GM12878 (cell line): Measurements from ENCODE around the gene UBASH3A. TPM values are rescaled to one million over a fixed set of nuclear protein-coding genes. Genes with fewer than 3 reads are reported as not detected.

Source experiments
- ATAC-seq: fragments of 200-7000 bp; cut with Tn5 transposase; 3 replicates; pipeline ENCODE4 v1.9.1; 2020; ENCODE audit warnings: mild to moderate bottlenecking, moderate library complexity
- BruUV-seq: library from RNA; stranded (reverse); fragments of 400-500 nt; replicated peaks from 2 replicates; lab custom pipeline; 2021; lab: Mats Ljungman, UMichigan
- CTCF ChIA-PET: fragments of 300-600 bp; sonication (Branson Sonifier 250); formaldehyde crosslinking; extraction: SDS; loops from one replicate; lab custom pipeline; 2021; ENCODE audit warnings: inconsistent platforms; lab: Yijun Ruan, JAX
- POLR2A ChIA-PET: fragments of 350-600 bp; formaldehyde crosslinking; extraction: SDS; loops from one replicate; lab custom pipeline; 2021; ENCODE audit warnings: inconsistent platforms; lab: Charles Lee
- RAD21 ChIA-PET: fragments of 300-600 bp; sonication (Branson Sonifier 250); formaldehyde crosslinking; loops from one replicate; lab custom pipeline; 2023; ENCODE audit warnings: antibody characterized with exemption; ENCODE audit not compliant: unreplicated experiment; lab: Charles Lee
- SMC1A ChIA-PET: fragments of 300-600 bp; sonication (Branson Sonifier 250); formaldehyde crosslinking; loops from one replicate; lab custom pipeline; 2023; ENCODE audit not compliant: unreplicated experiment, uncharacterized antibody; lab: Charles Lee
- DNase-seq: peaks from one replicate; pipeline ENCODE4 v3.0.0-alpha.2; 2011; ENCODE audit warnings: low read depth, low spot score
- FAIRE-seq: peaks from 3 replicates; lab custom pipeline; 2011; peaks lifted over from hg19 to GRCh38; lab: Jason Lieb, UNC
- H2AFZ ChIP-seq: 2 replicates; pipeline ENCODE4 v1.6.0; 2011; ENCODE audit warnings: low read depth, low read length, control low read depth; ENCODE audit not compliant: control insufficient read depth
- H3K27ac ChIP-seq: 2 replicates; pipeline ENCODE4 v1.5.1; 2011; ENCODE audit warnings: control low read depth; ENCODE audit not compliant: control insufficient read depth, insufficient read depth
- H3K27me3 ChIP-seq, 2 experiments: replicated peaks in 1 of 2; 2 replicates each; pipeline versions ENCODE4 v1.6.0 to v1.6.1; 2011; ENCODE audit warnings: low read length in 1 of 2; ENCODE audit not compliant: control insufficient read depth in 2 of 2, insufficient read depth in 2 of 2
- H3K36me3 ChIP-seq, 2 experiments: 2 replicates each; pipeline ENCODE4 v1.5.1; 2011; ENCODE audit warnings: low read length in 1 of 2; ENCODE audit not compliant: control insufficient read depth in 2 of 2, insufficient read depth in 2 of 2
- H3K4me1 ChIP-seq: 2 replicates; pipeline ENCODE4 v1.6.1; 2011; ENCODE audit warnings: mild to moderate bottlenecking, low read length, moderate library complexity, mixed read lengths; ENCODE audit not compliant: control insufficient read depth, insufficient read depth
- H3K4me2 ChIP-seq: 2 replicates; pipeline ENCODE4 v1.6.0; 2011; ENCODE audit warnings: control low read depth; ENCODE audit not compliant: control insufficient read depth, insufficient read depth
- H3K4me3 ChIP-seq: fragments of 200-600 bp; sonication (generic); 2 replicates; pipeline ENCODE4 v1.5.1; 2016
- H3K79me2 ChIP-seq: 2 replicates; pipeline ENCODE4 v1.6.0; 2011; ENCODE audit warnings: low read length; ENCODE audit not compliant: control insufficient read depth, insufficient read depth
- H3K9ac ChIP-seq: 2 replicates; pipeline ENCODE4 v1.8.0; 2011; ENCODE audit warnings: low read length, control low read depth, mixed read lengths; ENCODE audit not compliant: control insufficient read depth, insufficient read depth
- H3K9me3 ChIP-seq: replicated peaks from 3 replicates; pipeline ENCODE4 v1.5.1; 2011; ENCODE audit warnings: mild to moderate bottlenecking, low read length; ENCODE audit not compliant: control insufficient read depth, insufficient read depth
- H4K20me1 ChIP-seq: 2 replicates; pipeline ENCODE4 v1.6.0; 2011; ENCODE audit not compliant: control insufficient read depth, insufficient read depth
- ATF7 ChIP-seq: fragments of 450-650 bp; IDR thresholded peaks from 2 replicates; pipeline ENCODE4 v1.6.1; 2016; ENCODE audit warnings: low read depth, mild to moderate bottlenecking
- CREB1 ChIP-seq: IDR thresholded peaks from 2 replicates; pipeline ENCODE4 v1.6.1; 2012; ENCODE audit warnings: low read depth, mild to moderate bottlenecking, inconsistent platforms
- DPF2 ChIP-seq: fragments of 450-650 bp; IDR thresholded peaks from 2 replicates; pipeline ENCODE4 v1.6.1; 2017; ENCODE audit warnings: mild to moderate bottlenecking
- GATAD2B ChIP-seq: fragments of 450-650 bp; conservative IDR thresholded peaks from 2 replicates; pipeline ENCODE4 v1.6.1; 2017; ENCODE audit warnings: low read depth, mild to moderate bottlenecking, moderate library complexity
- IKZF2 ChIP-seq, 2 experiments: fragments of 450-650 bp; IDR thresholded peaks; 2 replicates each; pipeline ENCODE4 v1.6.1; 2017; ENCODE audit warnings: mild to moderate bottlenecking in 2 of 2, moderate library complexity in 2 of 2
- NRF1 ChIP-seq: conservative IDR thresholded peaks from 2 replicates; pipeline ENCODE4 v1.6.1; 2011; ENCODE audit warnings: mild to moderate bottlenecking, low read depth, low read length, improper control_type of control experiment
- PML ChIP-seq: IDR thresholded peaks from 2 replicates; pipeline ENCODE4 v1.6.1; 2012; ENCODE audit warnings: low read length, inconsistent platforms
- RBBP5 ChIP-seq: fragments of 200-600 bp; sonication (generic); conservative IDR thresholded peaks from 2 replicates; pipeline ENCODE4 v1.6.1; 2016
- RUNX3 ChIP-seq: IDR thresholded peaks from 2 replicates; pipeline ENCODE4 v1.6.1; 2012; ENCODE audit warnings: low read length, inconsistent platforms
- SIN3A ChIP-seq: IDR thresholded peaks from 2 replicates; pipeline ENCODE4 v1.6.1; 2012; ENCODE audit warnings: low read depth, low read length, improper control_type of control experiment
- SMARCA5 ChIP-seq: fragments of 450-650 bp; IDR thresholded peaks from 2 replicates; pipeline ENCODE4 v1.6.1; 2017; ENCODE audit warnings: mild to moderate bottlenecking
- TBL1XR1 ChIP-seq: IDR thresholded peaks from 2 replicates; pipeline ENCODE4 v1.6.1; 2012; ENCODE audit warnings: low read depth, low read length, improper control_type of control experiment
- WGBS: methylation state at CpG from one replicate; pipeline ENCODE4 v1.1.6; 2016; ENCODE audit warnings: low lambda C conversion rate; ENCODE audit not compliant: insufficient replicate concordance, insufficient coverage; ENCODE audit errors: missing lambda C conversion rate; 5-methylcytosine and 5-hydroxymethylcytosine counted together
- in situ Hi-C: fragments of 300-500 bp; cut with MboI; formaldehyde crosslinking; loops from 9 replicates; pipeline ENCODE4 v1.14.3; 2018; ENCODE audit warnings: mixed read lengths
- intact Hi-C: fragments of 100-400 bp; cut with micrococcal nuclease; formaldehyde crosslinking; loops from one replicate; pipeline ENCODE4 v1.14.2; 2022; ENCODE audit not compliant: unreplicated experiment
- polyA plus RNA-seq, 11 experiments: library from polyadenylated mRNA; depleted of rRNA in 4 of 11; unstranded in 6 of 11; stranded (reverse) in 5 of 11; fragments of >200 nt; fragmentation: Nextera tagmentation in 4 of 11; fragmentation: Illumina TruSeq in 1 of 11; extraction: Ambion mirVana in 4 of 11; extraction: Trizol in 1 of 11; gene quantifications; 1 replicate in 1 of 11; 2 replicates in 10 of 11; pipeline versions ENCODE4 v1.2.1 to v1.2.3, GENCODE V29; 2011 to 2016; ENCODE audit warnings: inconsistent platforms in 2 of 11, missing spikeins in 2 of 11, low read depth in 1 of 11
- total RNA-seq, 4 experiments: library from RNA; depleted of rRNA in 3 of 4; stranded (reverse); fragments of >200 nt in 3 of 4; fragmentation: Illumina TruSeq in 1 of 4; extraction: Trizol in 1 of 4; gene quantifications; 2 replicates each; pipeline versions ENCODE4 v1.2.1 to v1.2.3, GENCODE V29; 2013 to 2021
- TF ChIP-seq, protein P1 (sequence below): fragments of 450-650 bp; IDR thresholded peaks from 2 replicates; pipeline ENCODE4 v1.6.1; 2016; ENCODE audit warnings: mild to moderate bottlenecking

The UBASH3A gene
- total and polyA plus RNA-seq, 10 of the 15 experiments (the other 5 are each of a cell fraction or from before 2014, with no cell fraction given), result 0.04 to 0.39 (median 0.23) TPM; not detected in 1

DNA sequence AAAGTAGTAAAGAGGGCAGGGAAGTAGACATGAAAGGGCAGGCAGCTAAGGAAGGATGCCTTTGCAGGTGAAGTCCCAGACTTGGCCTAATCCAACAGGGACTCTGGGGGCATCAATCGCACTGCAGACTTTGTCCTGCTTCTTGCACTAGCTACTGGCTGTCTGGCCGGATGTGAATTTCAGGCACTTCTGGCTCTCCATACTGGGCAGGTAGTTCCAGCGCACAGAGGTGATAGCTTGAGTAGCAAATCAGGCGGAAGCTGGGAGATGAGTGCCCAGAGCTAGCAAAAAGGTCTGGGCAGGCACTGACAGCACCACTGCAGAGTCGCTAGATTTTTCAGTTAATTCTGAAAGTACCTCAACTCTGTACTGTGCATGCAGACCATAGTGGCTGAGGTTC lies 91.3 kb downstream of the UBASH3A start:
- ATAC-seq, result no peak
- WGBS, result 77% methylated on average over 5 of the region's 5 CpGs
- in situ Hi-C loops (no loop called here), intact Hi-C loops (no loop called here)
- CTCF ChIA-PET, result interaction anchor here (0.7 to 1.7 kb wide), 4 partner anchors 17 to 42 kb away, joined by 3 to 7 read pairs (median 4); no protein-coding TSS in a partner anchor
- SMC1A ChIA-PET, result interaction anchor here (1.2 to 3.0 kb wide), 5 partner anchors 12 to 41 kb away, joined by 3 to 12 read pairs (median 4); no protein-coding TSS in a partner anchor
- Histone ChIP-seq H3K36me3 (no peaks in the 10 kb centered on the region), H3K79me2 (no peaks in the 10 kb centered on the region), H3K4me2 (no peak overlapping the region; the same call in 1 of the 2 replicates), H3K9ac (no peak overlapping the region), H4K20me1 (no peaks in the 10 kb centered on the region), H3K27me3 (no peaks in the 10 kb centered on the region), H2AFZ (no peak overlapping the region), H3K4me3 (no peak overlapping the region), H3K9me3 (no peaks in the 10 kb centered on the region), H3K27ac (no peak overlapping the region), H3K4me1 (peaks cover 14% of the 10 kb centered on the region)
- no peak for TF ChIP-seq NRF1
- no peak for TF ChIP-seq RBBP5
- RAD21 ChIA-PET, result interaction anchor here (1.1 to 2.4 kb wide), 4 partner anchors 11 to 41 kb away, joined by 3 to 11 read pairs (median 6); no protein-coding TSS in a partner anchor
- no peak for DNase-seq
- no peak for FAIRE-seq
- BruUV-seq, result no TSS peak
- POLR2A ChIA-PET, result interaction anchor here (0.6 to 1.2 kb wide), 3 partner anchors 9 to 41 kb away, joined by 3 to 5 read pairs (median 3); no protein-coding TSS in a partner anchor

DNA sequence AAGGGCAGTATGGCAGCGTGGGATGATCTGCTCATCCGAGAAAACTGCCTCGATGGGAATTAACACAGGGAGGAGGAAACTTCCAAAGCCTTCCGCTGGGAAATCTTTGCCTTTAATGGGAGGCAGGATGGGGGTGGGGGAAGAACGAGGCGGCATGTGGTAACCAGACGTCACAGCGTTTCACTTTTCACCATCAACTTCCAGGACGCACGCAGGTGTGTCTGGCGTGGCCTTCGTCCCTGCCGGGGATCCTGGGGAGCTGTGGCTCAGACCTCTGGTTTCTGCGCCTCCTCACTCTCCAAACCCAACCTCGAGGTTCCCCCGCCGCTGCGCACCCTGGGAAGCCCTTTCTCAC lies 92.0 kb downstream of the UBASH3A start:
- no TSS peak for BruUV-seq
- intact Hi-C loops, result loop anchor here (1.0 to 2.0 kb wide), 2 partner anchors 17 to 33 kb away; no protein-coding TSS in a partner anchor
- Histone ChIP-seq H3K27ac (peak overlapping the region; percentile 24), H2AFZ (peak overlapping the region; percentile 81), H3K4me1 (peaks cover 11% of the 10 kb centered on the region)
- POLR2A ChIA-PET, result interaction anchor here (1.2 kb wide), 1 partner anchor 40 kb away, joined by 5 read pairs; no protein-coding TSS in a partner anchor
- SMC1A ChIA-PET, result interaction anchor here (1.2 to 3.0 kb wide), 5 partner anchors 13 to 41 kb away, joined by 3 to 12 read pairs (median 4); no protein-coding TSS in a partner anchor
- TF ChIP-seq GATAD2B (0 out of 2 replicates have a peak, but pooled peaks have one; percentile 8), TBL1XR1 (no peak), NRF1 (no peak), CREB1 (0 out of 2 replicates have a peak, but pooled peaks have one; percentile 9), ATF7 (no peak), PML (no peak), DPF2 (no peak), IKZF2 (IDR thresholded peaks at IDR 0.05) (peak in 1 of 2 experiments; percentile 64; a peak in 2 of 4 replicates), SIN3A (no peak), SMARCA5 (0 out of 2 replicates have a peak, but pooled peaks have one; percentile 23), RUNX3 (peak; percentile 33; the same call in 1 of the 2 replicates)
- TF ChIP-seq, protein P1, sequence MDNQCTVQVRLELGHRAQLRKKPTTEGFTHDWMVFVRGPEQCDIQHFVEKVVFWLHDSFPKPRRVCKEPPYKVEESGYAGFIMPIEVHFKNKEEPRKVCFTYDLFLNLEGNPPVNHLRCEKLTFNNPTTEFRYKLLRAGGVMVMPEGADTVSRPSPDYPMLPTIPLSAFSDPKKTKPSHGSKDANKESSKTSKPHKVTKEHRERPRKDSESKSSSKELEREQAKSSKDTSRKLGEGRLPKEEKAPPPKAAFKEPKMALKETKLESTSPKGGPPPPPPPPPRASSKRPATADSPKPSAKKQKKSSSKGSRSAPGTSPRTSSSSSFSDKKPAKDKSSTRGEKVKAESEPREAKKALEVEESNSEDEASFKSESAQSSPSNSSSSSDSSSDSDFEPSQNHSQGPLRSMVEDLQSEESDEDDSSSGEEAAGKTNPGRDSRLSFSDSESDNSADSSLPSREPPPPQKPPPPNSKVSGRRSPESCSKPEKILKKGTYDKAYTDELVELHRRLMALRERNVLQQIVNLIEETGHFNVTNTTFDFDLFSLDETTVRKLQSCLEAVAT, result no peak
- TF ChIP-seq, all 136 proteins: peak for 5
- FAIRE-seq, result no peak
- Histone ChIP-seq H3K9ac (peak overlapping the region; percentile 29), H3K79me2 (no peaks in the 10 kb centered on the region), H3K4me2 (peak overlapping the region; percentile 90), H3K27me3 (no peaks in the 10 kb centered on the region), H4K20me1 (no peaks in the 10 kb centered on the region), H3K4me3 (peak overlapping the region; percentile 60; the same call in 1 of the 2 replicates), H3K9me3 (no peaks in the 10 kb centered on the region), H3K36me3 (no peaks in the 10 kb centered on the region)
- 3% methylated on average over 18 of the region's 18 CpGs for WGBS
- RAD21 ChIA-PET, result interaction anchor here (0.6 to 2.4 kb wide), 7 partner anchors 10 to 186 kb away, joined by 3 to 11 read pairs (median 4); no protein-coding TSS in a partner anchor
- DNase-seq, result no peak
- no peak; the same call in 1 of the 3 replicates for ATAC-seq
- in situ Hi-C loops, result no loop called here
- CTCF ChIA-PET, result interaction anchor here (1.2 to 1.7 kb wide), 3 partner anchors 18 to 41 kb away, joined by 3 to 7 read pairs (median 4); no protein-coding TSS in a partner anchor
